T-helper 22 cell (primary cell): Measurements from ENCODE around the gene ZAR1.

ENCODE experiments used
- DNase-seq: peaks from one replicate; pipeline ENCODE4 v3.0.0-alpha.2; 2020; ENCODE audit warnings: low read depth

Gene ZAR1

DNA sequence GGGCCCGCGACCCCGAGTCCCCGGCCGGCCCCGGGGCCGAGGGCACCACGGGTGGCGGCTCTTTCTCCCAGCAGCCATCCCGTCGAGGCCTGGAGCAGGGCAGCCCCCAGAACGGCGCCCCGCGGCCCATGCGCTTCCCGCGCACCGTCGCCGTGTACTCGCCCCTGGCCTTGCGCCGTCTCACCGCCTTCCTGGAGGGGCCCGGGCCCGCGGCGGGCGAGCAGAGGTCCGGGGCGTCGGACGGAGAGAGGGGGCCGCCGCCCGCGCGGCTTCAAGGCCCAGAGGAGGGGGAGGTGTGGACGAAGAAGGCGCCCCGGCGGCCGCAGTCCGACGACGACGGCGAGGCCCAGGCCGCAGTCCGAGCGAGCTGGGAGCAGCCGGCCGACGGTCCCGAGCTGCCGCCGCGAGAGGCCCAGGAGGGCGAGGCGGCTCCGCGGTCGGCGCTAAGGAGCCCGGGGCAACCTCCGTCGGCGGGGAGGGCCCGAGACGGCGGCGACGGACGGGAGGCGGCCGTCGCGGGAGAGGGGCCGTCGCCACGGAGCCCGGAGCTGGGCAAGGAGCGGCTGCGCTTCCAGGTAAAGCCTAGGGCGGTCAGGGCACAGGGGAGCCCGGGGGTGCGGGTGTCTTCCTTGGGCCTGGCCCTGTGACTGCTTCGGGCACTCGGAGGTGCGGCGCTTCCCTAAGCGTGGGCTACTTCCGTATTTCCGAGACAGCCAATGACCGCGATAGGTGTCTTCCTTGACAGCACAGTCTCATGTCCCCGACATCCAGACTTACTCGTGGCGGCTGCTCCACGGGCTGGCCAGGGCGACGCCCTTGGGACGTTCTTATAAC, 845 bp downstream of the ZAR1 start:
- DNase-seq = no peak

DNA sequence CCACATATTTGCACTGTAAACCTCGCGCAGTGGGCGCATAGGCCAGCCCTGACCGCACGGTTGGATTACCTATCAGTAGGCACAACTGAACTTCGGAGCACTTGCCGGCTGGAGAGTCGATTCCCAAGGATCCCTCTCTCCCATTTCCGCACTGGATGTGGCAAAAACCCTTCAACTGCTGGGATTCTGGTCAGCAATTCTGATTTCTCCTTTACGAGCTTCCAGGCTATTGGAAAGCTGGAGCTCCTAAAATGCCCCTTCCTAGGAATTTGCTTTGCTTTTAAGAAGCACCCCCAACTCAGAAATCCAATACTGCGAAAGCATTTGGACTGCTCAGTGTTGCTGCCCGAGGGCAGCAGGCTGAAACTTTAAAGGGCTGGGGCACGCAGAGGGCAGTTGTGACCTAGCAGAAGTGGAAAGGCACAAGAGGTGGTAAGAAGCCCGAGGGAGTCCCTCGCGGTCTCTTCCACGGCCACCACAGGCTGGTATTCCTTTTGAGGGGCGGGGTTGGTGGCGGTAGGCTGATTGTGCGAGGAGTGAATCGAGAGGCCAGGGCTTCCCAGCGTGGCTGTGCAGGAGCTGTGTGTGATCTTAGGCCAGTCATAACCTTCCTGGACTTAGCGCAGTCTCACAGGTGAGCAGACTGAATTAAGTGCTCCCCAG, 1.6 kb downstream of the ZAR1 start:
- no peak for DNase-seq

DNA sequence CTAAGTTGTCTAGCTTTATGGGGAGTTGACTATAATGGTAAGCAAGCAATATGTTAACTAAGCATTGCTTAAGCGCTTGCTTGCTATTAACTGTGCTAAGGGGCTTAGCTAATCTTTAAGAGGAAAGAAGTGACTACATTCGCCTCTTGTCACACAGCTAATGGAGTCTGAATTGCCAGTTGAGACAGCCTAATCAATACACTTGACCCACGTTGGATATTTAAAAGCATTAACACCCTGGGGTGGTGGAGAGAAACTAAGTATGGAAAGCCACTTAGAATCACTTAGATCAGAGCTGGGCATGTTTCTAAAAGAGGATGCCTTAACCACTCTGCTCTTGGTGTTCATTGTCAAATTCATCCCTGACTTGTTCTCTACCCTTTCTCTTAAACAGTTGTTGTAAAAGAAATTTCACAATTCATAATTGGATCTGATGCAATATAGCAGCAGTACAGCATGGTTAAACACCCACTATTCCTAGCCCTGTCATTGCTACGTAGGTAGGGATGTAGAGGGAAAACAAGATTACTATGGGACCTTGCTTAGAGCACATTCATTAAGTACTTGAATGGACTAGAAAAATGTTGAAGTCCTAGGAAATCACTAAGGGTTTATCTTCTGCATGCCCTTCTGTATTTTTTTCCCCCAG, 3.5 kb downstream of the ZAR1 start:
- no peak for DNase-seq

DNA sequence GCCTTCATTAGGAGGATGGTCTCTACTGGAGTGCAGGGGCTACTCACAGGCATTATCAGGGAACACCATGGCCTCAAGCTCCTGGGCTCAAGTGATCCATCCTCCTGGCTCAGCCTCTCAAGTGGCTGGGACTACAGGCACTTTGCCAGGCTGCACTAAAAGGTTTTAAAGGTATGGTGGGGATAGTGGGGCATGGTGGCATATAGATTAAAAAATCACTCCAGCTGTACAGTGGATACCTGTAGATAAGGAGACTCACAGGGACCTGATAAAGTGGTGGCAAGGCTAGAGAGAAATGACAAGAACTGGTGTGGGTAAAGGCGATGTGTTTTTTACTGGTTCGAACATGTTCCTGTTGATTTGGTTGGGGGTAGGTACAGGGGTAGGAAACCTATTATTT, 5.9 kb downstream of the ZAR1 start:
- no peak for DNase-seq

DNA sequence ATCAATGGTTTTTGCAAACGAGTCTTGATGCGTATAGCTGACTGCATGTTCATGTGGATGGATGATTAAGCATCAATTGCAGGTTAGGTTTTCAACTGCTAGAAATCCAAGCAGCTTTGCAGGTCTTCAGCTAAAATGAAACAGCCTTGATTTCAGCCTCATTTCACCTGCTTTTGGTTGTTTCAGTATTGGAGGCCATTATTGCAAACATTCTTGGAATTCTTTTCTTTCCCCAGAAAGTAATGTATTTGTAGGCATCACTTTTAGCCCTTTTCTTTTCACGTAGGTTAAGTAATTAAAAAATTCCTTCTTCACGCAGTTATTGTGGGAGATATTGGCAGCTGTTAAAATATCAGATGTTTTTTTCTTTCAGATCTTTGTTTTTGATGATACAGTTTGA, 8.8 kb downstream of the ZAR1 start:
- DNase-seq = no peak

DNA sequence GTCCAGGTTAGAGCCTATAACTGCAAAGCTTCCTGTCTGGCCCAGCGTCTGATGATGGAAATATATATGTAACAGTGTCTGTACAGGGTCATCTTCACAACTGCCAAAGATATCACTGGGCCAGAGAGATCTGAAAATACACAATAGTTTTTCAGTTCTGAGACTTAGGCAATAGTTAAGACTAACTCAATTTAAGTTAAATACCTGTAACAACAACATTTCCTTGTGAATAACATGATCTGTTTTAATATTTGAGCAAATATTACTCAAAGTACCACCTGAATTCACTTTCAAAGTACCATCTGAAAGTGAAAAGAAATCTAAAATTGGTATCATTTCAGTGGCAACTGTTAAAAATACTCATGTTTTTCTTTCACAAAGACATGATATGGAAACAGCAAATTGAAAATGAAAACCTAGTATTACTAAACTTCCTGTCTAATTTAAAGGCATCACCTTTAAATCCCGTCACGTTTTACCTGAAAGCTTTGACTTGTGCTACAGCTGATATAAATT, 9.6 kb downstream of the ZAR1 start:
- DNase-seq = no peak

DNA sequence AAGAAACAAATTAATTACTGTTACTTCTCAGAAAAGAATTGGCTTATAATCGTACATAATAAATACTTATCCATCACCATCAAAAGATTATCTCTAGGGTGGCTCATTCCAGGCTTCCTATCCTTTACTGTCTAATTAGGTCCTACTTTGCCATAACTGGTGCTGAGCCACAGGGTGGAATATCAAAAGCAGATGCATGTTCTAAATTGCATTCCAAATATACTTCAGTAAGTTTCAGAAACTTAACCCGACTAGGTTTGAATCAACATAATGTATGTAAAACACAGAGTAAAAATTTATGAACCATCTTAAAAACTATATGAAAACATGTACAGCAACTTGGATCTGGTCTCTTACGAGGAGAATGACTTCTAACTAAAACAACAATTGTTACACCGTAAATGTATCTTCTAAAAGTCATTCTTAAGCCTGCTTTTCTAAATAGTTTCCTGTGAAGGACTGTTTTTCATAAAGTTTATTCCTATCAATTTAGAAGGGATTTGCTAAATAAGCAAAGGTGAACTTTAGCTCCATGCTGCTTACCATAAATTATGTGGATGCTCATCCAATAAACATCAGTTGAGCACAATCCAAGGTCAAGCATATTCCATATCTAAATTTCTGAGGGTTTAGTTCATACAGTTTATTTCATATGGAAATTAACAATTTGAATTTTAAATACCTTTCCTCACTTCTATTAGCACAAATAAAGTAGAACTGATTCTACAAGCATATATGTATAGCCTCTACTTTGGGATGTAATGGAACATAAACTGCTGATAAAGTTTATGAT, 13.4 kb downstream of the ZAR1 start:
- no peak for DNase-seq

DNA sequence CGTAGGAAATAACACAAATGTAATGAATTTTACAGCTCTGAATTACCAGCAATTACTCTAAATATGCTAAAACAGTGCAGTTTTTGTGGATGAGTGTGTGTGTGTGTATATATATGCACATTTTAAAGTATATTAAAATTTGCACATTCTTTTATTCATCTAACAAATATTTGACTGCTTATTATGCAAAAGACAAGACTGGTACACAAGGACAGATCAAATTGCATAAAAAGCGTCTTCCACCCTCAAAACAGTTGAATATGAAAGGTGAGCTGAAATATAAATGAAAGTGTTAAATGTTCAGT, 13.9 kb downstream of the ZAR1 start:
- DNase-seq = no peak

DNA sequence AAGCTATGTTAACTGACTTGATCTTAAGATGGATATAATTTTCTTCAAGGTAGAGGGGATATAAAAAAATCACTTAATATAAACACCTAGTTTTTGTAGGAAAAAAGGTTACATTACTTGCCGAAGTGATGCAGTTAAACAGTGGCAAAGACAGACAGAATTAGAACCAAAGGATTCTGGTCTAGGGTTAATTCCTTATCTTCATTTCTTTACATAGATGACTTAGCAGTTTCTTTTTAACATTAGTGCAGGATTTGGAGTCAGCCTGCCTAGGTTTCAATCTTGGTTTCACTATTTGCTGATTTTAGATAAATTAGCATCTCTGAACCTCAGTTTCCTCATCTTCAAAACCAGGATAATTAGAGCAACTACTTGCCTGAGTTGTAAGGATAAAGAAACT, 14.3 kb downstream of the ZAR1 start:
- no peak for DNase-seq

DNA sequence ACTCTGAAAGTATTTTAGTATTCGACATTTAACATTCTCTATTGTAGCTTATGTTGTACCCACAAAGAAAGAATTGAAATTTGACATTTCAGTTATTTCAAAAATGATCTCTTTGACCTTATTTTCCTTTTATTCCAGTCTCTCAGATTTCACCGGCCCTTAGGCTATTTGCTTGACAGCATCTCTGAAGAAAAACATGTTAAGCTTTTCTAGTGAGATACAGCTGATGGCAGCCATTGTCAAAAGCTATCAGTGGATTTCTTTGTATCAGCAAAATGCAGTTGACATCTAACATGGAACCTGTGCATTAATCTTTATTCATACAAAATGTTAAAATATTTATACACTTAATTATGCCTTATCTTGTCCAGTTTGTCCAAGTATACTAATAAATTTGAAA, 16.7 kb downstream of the ZAR1 start:
- no peak for DNase-seq

DNA sequence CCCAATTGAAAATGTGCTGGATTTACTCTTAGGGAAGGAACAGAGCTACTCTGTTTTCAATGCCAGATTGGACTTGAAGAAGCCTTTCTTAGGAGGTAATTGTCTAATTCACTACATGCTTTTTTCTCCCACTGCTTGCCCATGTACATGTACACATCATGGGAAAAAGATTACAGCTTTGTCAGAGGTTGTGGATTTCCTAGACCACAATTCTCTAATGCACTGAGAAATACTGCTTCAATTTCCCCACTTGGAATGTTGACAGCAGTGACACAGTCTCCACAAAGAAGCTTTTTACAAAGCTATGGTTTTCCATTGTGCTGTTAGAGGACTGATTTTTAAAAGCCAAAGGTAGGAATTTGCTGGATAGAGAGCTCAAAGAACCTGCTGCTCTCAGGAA, 19.5 kb downstream of the ZAR1 start:
- DNase-seq = no peak

DNA sequence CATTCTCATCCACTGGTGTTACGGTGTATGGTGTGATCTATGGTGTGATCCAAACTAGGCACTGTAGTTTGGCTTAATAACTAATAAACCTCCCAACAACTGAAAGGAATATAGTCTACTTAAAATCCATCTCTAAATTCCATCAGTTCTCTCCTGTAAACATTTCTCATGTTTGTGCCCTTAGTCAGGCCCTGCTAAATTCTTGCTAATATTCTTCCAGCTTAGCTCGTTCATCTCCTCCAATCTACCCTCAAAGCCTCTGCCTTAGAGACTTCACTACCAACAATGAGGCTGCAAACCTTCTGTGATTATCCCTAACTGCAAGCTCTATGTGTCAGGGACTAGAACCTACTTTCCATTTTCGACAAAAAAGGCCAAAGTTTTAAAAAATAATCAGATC, 28.1 kb downstream of the ZAR1 start:
- DNase-seq = no peak

DNA sequence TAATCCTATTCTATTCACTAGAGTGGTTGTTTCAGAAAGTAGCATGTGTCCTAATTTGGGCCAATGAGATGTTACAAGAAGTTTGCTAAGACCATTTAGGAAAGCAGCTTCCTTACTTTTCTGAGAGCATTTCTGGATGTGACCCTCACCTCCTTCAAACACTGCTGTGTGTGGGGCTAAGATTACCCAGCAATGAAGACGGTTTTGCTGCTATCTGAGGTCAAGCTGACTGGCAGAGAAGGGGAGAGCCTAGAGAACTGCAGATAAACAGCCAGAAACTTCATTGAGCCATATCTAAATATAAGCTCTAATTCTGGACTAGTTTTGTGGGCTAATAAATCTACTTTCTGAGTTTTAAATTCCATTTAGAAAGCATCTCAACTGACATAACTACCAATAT, 36.4 kb downstream of the ZAR1 start:
- DNase-seq = no peak

DNA sequence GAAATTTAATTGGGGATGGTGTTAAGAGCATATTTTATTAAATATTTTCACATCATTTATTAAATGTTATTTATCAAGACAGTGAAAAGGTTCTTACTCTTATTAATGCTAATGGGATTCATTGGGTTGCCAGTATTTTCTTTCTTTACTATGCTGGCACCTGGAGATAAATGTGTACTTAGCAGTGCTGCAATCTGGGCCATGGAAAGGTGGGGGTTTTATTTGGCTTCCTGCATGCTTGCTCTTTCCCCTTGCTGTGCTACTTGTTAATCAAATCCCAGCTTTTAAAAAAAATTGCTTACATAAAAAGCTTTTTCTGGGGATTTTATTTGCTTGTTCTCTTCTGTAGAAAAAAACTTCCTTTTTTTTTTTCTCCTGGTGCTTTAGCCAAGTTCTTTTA, 48.3 kb downstream of the ZAR1 start:
- DNase-seq = no peak

DNA sequence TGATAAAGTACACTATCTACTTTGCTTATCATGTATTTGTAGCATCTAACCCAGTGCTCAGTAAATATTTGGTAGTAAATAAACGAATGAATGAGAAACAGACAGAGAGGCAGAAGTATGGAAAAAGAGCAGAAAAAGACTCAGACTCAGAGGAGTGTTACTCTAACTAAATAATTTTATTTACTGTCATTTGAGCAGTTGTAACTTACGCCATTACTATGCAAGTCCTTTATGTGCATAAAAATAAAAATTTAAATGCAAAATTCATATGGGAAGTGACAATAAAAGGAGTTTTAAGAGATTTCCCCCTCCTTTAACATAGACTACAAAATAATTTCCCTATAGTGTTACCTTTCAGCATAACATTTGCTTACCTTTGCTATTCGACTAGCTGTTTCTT, 49.5 kb downstream of the ZAR1 start:
- DNase-seq = no peak

DNA sequence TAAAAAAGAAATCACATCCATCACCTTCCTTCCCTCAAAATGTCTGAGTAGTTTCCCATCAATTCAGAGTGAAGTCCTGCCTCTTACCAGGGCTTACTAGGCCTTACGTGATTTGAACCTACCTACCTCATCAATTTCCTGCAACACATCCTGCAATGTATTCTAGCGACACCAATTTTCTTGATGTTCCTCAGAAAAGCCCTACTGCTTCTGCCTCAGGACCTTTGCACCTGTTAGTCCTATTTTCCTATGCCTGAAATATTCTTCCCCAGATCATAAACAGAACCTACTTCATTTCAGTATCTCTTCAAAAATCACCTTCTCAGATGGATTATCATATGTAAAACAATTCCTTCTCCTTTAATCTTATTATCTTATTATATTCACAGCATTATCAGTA, 52.8 kb downstream of the ZAR1 start:
- no peak for DNase-seq

DNA sequence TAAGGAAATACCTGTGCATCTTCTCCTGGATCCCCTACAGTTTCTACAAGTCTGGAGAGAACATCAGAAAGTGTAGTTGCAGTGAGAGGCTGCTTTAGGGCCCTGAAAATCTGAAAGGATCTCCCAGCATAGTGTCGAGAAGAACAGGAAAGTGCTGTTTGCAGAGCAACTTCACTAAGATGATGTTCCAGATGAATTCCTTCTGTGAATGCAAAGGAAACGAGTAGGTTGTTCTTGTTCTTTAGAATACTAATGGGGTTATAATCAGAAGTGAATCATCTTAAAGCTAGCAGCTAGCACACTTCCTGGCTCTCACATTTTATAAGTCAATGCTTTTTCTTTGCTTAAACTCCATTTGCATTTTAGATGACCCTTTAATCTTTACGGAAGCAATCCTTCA, 53.7 kb downstream of the ZAR1 start:
- DNase-seq = no peak
